Measurements from ENCODE around the gene RPH3AL. TPM values are rescaled to one million over a fixed set of nuclear protein-coding genes. Genes with fewer than 3 reads are reported as not detected.

The RPH3AL gene
- total and polyA plus RNA-seq, 7 donors: 3.7 to 18.5 (median 9.7) TPM

DNA sequence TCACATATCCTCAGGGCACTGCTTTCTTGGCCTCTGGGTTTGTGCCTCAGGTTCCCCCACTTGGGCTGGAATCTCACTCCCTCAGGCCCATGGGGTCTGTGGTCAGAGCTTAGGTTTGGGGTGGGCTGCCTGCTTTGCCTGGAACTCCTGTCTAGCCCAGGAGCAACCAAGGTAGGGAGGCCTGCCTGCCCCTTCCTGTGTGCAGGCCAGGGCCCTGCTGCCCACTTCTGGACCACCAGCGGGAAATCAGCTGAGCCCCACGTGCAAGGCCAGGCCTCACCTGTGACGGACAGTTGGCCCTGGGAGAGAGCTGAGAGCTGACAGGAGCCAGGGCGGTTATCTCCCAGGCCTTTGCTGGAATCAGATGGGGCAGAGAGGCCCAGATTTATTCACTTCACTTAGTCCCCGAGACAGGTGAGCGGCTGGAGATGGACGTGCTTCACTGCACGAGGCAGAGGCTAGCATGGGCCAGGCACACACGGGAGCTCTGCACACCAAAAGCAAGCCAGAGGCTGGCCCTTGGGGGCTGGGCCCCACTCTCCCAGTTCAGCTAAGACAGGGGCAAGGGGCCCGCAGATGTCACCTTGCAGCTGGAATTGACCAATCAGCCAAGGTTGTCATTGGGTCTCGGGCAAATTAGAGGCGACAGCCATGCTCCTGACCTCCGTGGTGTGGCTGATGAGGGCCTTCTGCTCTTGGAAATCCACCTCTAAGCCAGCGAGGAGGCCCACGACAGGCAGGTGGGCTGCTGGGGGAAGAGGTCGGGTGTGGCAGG is 121.2 kb downstream of the RPH3AL start:
- Histone ChIP-seq H3K9me3 (no peaks in the 10 kb centered on the region), H3K36me3 (ENCODE audit: insufficient read depth in 1 of 2, low read depth in 1 of 2) (no peaks in the 10 kb centered on the region), H3K27ac (no peak overlapping the region), H3K27me3 (ENCODE audit: insufficient read depth in 3 of 3, low read length in 2 of 3) (no peaks in the 10 kb centered on the region), H3K4me3 (no peak overlapping the region), H3K4me1 (no peaks in the 10 kb centered on the region)
- ATAC-seq: no peak
- TF ChIP-seq CTCF (IDR thresholded peaks at IDR 0.05): no peak
- peak in 1 of 2 donors; percentile 26 for DNase-seq
- WGBS, 3 donors: 80 to 86% (median 81%) methylated on average over 16 of the region's 16 CpGs
- intact Hi-C loops (cut with DNase I): no loop called here

GRCh38 chr17:230395-230770 is 122.2 kb downstream of the RPH3AL start:
- peak in 1 of 2 donors; percentile 12 for DNase-seq
- Histone ChIP-seq H3K27ac (no peak overlapping the region), H3K27me3 (ENCODE audit: insufficient read depth in 3 of 3, low read length in 2 of 3) (no peaks in the 10 kb centered on the region), H3K4me3 (no peak overlapping the region), H3K9me3 (no peaks in the 10 kb centered on the region), H3K4me1 (no peaks in the 10 kb centered on the region), H3K36me3 (ENCODE audit: insufficient read depth in 1 of 2, low read depth in 1 of 2) (no peaks in the 10 kb centered on the region)
- intact Hi-C loops (cut with DNase I): no loop called here
- no peak for ATAC-seq
- no peak for TF ChIP-seq CTCF (IDR thresholded peaks at IDR 0.05)
- WGBS, 3 donors: 92 to 95% (median 94%) methylated on average over 7 of the region's 7 CpGs

GRCh38 chr17:229709-230394 is 122.8 kb downstream of the RPH3AL start:
- WGBS, 3 donors: 92 to 95% (median 94%) methylated on average over 15 of the region's 15 CpGs
- no peak overlapping the region for H3K4me3 ChIP-seq
- no peaks in the 10 kb centered on the region for H3K36me3 ChIP-seq (ENCODE audit: insufficient read depth in 1 of 2, low read depth in 1 of 2)
- H3K4me1 ChIP-seq: no peaks in the 10 kb centered on the region
- no peak overlapping the region for H3K27ac ChIP-seq
- no peak for TF ChIP-seq CTCF (IDR thresholded peaks at IDR 0.05)
- intact Hi-C loops (cut with DNase I): no loop called here
- no peak for ATAC-seq
- no peaks in the 10 kb centered on the region for H3K9me3 ChIP-seq
- DNase-seq: peak in 1 of 2 donors; percentile 16
- H3K27me3 ChIP-seq (ENCODE audit: insufficient read depth in 3 of 3, low read length in 2 of 3): no peaks in the 10 kb centered on the region

GRCh38 chr17:228951-229708 is 123.5 kb downstream of the RPH3AL start:
- H3K27ac ChIP-seq: no peak overlapping the region
- H3K27me3 ChIP-seq (ENCODE audit: insufficient read depth in 3 of 3, low read length in 2 of 3): no peaks in the 10 kb centered on the region
- ATAC-seq (no peak), DNase-seq (peak in 1 of 2 donors; percentile 21)
- H3K9me3 ChIP-seq: no peaks in the 10 kb centered on the region
- intact Hi-C loops (cut with DNase I): no loop called here
- no peaks in the 10 kb centered on the region for H3K36me3 ChIP-seq (ENCODE audit: insufficient read depth in 1 of 2, low read depth in 1 of 2)
- H3K4me3 ChIP-seq: no peak overlapping the region
- no peak for TF ChIP-seq CTCF (IDR thresholded peaks at IDR 0.05)
- 71 to 77% (median 74%) methylated on average over 8 of the region's 8 CpGs for WGBS, 3 donors
- H3K4me1 ChIP-seq: no peaks in the 10 kb centered on the region

Data from psoas muscle (tissue), 8 donors.